Activated naive CD4-positive, alpha-beta T cell (primary cell): Measurements from ENCODE around the gene NHERF2.
A peak's percentile ranks its signal among the peaks of the same experiment; 100 is the strongest.

Experiments
- DNase-seq, 4 experiments: peaks; one replicate each; lab custom pipeline; 2025; lab: John Stamatoyannopoulos, UW

NHERF2 gene

DNA sequence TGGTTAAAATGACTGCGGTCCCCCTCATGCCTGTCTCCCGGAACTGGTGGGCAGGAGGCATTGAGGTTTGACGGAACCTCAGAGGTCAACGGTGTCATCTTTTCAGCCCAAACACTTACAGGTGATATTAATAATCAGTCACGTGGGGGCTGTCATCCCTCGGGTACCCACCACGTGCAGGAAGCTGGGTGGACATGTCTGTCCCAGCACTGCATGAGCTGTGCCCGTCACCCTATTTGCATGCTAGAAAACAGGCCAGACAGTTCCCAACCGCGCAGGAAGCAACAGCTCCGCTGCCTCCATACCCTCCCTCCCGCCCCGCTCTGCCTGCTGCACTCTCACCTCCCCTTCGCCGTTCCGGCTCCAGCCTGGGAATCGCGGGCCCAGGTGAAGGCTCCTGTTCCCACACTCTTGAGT, 35.6 kb upstream of the NHERF2 start:
- peak in 2 of 4 experiments; percentile 20 to 33 for DNase-seq

DNA sequence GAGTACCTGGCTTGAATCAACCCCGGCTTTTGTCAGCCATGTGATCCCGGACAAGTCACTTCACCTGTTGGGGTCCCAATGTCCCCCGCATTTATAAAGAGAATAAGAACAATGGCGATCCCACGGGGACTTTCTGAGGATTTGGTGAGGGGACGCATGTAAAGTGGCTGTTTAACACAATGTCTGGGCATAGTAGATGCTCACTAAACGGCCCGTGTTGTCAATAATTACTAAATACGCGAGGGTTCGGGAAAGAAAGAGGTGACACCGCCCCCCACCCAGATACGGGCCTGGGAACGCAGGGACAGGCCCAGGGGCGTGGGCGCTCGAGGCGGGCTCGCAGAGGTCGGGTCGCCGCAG, 35.1 kb upstream of the NHERF2 start:
- no peak for DNase-seq

DNA sequence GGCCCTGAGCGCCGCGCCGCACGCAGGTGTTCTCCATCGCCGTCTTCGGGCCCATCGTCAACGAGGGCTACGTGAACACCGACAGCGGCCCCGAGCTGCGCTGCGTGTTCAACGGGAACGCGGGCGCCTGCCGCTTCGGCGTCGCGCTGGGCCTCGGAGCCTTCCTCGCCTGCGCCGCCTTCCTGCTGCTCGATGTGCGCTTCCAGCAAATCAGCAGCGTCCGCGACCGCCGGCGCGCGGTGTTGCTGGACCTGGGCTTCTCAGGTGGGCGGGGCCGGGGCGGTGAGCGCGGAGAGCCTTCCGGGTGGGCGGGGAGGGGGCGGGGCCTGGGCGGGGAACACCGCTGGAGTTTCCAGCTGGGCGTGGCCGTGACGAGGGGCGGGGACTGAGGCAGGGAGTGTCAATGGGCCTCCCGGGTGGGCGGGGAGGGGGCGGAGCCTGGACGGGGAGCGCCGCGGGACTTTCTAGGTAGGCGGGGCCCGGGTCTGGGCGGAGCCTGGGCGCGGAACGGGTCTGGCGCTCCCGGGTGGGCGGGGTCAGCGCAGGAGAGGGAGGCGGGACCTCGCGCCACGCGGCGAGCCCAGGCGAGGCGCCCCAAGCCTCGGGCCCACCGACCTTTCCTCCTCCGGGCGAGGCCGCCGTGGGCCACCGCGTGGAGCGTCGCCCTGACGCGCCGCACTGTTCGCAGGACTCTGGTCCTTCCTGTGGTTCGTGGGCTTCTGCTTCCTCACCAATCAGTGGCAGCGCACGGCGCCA, 34.6 kb upstream of the NHERF2 start:
- DNase-seq: peak; percentile 96 to 99 (median 97)

DNA sequence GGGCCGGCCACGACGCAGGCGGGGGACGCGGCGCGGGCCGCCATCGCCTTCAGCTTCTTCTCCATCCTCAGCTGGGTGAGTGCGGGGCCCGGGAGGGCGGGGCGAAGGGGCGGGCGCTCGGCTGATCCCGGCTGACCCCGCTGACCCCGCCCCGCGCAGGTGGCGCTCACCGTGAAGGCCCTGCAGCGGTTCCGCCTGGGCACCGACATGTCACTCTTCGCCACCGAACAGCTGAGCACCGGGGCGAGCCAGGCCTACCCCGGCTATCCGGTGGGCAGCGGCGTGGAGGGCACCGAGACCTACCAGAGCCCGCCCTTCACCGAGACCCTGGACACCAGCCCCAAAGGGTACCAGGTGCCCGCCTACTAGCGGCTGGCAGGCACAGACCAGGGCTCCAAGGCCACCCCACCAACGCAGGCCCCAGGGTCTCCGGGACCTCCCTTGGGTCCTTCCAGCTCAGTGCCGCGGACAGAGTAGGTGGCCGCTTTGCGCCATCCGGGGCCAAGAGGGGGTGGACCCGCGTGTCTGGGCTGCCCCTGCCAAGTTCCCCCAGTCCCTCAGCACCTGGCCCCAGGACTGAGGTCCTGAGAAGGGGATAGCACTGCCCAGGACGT, 33.9 kb upstream of the NHERF2 start:
- DNase-seq: no peak

DNA sequence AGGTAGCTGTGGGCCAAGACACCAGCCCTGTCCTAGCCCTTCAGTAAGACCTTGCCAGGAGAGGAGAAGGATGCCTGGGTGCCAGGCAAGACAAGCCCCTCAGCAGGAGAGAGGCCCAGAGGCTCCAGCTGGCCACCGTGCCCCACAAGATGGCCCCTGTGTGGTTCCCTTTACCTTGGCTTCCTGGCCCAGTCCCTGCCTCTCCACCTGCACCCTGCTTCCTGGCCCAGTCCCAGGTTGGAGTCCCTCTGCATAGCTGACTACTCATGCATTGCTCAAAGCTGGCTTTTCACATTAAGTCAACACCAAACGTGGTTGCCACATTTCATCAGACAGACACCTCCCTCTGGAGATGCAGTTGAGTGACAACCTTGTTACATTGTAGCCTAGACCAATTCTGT, 33.0 kb upstream of the NHERF2 start:
- DNase-seq: no peak

DNA sequence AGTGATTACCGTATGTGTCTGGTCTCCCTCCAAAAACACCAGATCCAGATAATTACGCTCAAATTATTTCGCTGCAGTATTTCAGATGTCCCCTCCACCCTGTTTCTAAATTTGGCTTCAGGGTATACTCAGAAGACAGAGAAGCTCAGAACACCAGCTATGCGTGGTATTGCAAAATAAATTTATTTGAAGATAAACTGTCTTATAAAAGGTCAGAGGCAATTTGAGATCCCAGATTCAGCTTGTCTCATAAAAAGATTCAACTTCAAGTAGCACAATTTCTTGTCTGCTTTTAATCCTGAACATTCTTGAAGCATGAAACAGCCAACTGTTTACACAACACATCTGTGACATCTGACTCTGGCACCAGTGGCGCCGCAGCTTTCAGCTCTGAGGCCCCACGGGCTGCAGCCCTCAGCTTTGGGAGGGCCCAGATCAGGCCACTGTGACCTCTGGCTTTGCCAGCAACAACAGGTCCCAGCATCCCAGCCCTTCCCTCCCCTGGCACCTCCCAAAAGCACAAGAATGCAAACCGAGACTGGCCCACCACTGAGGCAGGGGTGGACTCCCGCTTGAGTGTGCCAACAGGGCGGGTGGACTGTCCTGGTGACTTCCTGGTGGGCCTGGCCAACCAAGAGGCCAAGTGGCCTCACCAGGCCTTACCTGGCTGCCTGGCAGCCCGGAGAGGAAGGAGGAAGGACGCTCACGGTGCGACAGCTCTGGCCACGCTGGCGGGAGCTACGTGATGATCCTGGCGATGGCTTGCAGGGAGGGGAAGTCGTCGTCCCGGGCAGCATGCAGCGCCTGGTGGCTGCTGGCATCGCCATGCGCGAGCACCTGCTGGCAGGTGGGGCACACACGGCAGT, 29.0 kb upstream of the NHERF2 start:
- DNase-seq: no peak

DNA sequence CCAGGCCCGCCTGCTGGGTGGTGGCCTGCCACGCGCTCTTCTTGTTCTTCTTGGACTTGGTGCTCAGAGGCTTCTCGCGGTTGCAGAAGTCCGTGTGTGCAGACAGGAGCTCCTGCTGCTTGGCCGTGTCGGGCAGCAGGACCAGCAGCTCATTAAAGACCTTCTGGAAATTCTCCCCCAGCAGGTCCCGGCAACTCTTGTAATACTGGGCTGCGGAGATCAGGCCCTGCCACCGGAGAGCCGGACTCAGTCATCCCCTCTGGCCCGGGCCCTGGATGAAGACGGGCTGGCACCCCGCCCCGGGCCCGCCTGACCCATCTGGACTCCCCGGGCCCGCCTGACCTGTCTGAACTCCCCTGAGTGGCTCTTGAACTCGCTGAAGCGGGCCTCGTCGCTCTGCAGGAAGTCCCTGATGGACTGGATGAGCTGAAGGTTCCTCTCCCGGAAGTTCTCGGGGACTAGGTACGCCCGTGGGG, 28.3 kb upstream of the NHERF2 start:
- DNase-seq: no peak

DNA sequence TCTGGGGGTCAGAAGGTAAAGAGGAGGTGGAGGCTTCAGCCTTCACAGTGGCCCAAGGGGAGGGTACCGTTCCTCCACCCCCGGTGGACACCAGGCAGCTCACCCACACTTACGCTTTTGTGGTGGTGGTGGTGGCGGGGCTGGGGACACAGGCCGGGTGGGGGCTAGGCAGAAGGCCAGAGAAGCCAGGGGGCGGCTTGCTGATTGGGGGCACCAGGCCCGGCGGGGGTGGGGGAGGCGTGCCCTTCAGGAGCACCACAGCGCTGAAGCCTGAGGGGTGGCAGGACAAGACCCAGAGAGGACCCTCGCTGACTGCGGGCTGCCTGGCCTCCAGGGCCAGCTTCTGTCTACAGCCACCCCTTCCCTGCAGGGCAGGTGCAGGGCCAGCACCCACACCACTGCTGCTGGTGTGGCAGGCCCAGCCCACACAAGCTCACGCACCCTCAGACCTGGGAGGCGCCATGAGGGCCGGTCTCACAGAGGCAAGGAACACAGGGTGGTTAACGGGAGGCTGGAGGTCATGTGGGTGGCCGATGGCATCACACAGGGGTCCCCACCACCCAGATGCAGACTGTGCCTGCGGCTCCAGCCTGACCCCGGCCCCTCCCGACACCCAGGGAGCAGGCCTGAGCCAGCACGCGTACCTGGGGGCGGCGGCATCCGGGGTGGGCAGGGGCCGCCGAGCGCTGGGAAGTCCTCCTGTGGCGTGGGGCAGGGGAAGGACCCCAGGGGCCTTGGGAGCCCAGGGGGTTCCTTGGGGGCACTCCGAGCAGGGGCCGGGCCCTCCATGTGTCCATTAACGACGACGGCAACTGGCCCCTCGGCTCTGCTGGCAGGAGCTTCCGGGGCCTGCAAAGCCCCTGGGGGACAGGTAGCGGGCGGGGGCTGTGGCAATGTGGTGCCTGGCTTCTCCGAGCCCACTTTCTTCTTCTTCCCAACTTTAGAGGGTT, 27.6 kb upstream of the NHERF2 start:
- DNase-seq: no peak

DNA sequence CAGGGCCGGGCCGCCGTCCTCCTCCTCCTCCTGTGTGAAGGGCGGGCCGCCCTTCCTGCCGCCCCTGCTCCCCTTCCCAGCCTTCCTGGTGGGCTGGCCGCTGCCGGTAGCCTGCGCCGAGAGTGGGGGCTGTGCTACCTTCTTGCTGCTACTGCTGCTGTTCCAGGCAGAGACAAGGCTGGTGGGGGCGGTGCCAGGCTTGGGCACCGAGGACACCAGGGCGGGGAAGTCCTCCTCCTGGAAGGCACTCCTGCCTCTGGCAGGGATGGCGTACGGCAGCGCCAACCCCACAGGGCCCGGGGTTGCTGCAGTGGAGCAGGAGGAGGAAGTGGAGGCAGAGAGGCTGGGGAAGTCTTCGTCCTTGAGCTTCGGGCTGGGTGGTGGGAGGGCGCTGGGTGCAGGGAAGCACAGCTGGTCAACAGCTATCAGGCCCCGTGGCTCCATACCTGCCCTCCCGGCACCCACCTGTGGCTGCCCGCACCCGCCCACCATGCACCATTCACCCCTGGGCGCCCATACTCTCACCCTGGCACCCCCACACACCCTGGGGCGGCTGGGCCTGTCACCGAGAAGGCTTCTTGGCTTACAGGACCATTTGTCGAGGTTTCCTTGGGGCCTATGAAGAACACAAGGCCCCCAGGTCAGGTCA, 26.7 kb upstream of the NHERF2 start:
- DNase-seq: no peak

DNA sequence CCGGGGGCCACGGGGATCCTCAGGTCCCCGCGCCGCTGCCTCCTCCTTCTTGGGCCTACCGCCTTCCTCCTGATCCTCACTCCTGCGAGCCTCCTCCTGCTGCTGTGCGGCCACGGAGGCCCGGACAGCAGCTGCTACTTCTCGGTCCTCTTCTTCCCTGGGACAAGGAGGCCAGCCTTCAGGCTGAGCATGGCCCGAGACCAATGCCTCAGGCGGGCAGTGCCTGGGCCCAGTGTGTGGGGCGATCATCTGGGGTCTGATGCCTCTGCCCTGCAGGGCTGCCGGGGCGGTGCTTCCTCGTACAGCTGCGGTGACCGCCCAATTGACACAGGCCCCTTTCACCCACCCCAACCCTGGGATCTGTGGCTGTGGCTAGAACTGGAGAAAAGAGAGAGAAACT, 25.7 kb upstream of the NHERF2 start:
- DNase-seq: no peak

DNA sequence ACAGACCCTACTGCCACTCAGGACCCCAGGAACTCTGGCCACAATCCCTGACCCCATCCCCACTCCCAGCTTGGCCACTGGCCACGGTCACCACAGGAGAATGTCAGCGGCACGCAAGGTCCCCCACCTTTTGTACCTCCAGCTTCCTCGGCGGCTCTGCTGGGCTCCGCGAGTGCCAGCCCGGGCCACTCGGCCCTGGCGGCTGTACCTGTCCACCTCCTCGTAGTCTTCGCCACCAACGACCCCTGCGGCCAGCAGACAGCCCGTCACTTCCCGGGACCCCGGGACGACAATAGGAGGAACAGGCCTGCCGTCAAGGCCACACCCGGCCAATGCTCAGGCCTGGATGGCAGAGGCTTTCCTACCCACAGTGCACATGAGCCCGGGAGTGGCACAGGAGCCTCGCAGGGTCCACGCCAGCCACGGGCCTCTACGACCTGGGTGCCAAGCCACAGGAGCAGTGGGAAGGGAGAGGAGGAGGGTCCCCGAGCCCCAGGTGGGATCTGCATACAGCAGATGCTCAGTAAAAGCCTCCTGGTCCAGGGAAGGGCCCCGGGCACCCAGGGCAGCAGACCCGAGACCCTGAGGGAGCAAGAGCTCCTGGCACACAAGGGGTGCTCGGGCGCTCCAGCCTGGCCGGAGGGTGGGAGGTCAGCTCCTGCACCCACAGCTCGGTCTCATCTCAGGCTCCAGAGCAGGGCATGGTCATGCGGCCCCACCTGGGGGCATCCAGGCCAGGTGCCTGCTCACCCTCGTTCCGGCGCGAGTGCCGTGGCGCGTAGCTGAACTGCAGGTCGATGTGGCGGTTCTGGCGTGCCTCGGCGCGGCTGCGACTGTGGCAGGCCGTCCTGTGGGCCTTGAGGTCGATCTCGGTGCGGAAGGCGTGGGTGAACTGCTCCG, 25.0 kb upstream of the NHERF2 start:
- DNase-seq: no peak

DNA sequence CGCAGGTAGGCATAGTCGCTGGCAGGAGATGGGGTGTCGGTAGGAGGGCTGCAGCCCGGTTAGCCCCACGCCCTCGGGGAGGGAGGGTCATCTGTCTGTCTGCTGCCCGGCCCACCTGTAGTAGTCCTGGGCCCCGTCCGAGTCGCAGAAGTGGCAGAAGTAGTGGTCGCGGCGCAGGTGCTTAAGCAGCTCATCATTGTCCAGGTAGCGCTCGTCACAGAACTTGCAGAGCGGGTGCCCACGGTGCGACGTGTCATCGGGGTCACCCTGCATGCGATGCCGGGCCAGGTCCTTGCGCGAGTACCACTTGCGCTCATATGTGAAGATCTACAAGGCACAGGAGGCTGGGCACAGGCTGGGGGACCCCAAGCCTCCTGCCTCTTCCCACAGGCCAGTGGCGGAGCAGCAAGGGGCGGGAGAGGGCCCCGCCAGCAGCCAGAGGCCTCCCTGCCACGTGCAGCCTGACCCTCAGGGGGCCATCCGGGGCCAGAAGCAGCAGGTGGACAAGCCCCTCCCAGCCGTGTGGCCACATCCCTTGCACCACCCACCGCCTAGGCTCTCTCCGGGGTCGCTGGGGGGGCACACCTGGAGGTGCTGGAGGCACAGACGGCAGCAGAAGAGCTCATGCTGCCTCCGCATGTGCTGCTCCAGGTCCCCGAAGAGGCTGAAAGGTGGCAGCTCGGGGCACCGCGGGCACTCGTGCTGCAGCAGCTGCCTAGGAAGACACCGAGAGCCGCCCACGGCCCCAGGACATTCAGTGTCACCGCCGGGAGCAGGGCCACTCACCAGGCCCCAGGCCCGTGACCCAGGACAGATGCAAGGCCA, 24.1 kb upstream of the NHERF2 start:
- no peak for DNase-seq

DNA sequence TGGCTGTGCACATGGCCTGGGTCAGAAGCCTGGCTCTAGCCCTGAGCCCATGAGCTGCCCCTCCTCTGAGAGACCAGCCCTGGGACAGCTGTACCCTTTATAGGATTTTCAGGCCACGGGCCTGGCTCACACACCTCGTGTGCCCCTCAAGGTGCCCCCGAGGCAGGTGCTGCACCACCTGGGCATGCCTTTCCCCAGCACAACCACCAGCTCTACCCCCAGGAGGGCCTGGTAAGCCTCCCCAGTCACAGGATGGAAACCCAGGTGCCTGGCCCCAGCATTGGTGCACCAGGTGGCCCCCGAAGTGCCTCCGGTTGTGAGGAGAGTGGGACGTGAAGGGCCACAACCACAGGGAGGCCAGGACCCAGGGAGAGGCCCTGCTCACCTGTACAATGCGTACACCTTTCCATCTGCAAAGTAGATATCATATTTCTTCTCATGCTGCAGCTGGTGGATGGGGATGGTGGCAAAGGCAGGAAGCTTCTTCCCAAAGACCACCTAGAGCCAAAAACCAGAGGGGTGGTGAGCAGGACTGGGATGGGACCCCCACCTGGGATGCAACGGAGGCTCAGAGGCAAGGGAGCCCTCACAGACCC, 23.4 kb upstream of the NHERF2 start:
- DNase-seq: no peak

DNA sequence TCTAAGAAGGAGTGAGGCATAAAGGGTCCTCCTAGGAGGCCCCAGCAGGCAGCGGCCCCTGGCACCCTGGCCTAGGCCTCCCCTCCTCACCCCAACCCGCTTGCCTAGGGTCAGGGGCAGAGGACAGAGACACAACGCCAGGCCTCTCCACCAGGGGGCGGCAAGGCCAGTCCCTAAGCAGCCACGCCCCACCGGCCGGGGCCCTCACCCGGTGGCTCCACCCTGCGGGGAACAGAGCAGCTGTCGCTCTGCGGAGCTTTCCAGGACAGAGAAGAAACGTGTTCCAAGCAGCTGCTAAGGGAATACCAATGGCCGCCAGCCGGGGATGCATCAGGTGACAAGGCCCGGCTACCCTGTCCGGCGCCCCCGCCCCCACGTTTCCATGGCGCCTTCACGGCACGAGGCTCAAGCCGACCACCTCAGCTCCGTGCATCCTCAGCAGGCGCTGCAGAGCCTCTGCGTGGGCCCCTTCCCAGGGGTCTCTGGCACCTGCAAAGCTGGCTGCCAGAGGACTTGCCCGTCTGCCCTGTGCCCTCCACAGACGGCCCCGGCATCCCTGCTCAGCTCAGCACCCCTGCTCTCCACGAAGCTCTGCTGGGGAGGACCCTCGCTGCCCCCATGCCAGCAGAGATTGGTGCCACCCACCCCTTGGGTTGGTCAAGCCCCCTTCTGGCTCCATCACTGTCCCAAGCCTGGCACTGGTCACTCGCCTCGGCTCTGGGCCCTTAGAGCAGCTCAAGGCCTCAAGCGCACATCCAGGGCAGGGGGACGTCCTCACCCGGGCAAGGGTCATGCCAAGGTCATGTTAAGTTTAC, 22.7 kb upstream of the NHERF2 start:
- peak; percentile 59 to 87 (median 74) for DNase-seq

DNA sequence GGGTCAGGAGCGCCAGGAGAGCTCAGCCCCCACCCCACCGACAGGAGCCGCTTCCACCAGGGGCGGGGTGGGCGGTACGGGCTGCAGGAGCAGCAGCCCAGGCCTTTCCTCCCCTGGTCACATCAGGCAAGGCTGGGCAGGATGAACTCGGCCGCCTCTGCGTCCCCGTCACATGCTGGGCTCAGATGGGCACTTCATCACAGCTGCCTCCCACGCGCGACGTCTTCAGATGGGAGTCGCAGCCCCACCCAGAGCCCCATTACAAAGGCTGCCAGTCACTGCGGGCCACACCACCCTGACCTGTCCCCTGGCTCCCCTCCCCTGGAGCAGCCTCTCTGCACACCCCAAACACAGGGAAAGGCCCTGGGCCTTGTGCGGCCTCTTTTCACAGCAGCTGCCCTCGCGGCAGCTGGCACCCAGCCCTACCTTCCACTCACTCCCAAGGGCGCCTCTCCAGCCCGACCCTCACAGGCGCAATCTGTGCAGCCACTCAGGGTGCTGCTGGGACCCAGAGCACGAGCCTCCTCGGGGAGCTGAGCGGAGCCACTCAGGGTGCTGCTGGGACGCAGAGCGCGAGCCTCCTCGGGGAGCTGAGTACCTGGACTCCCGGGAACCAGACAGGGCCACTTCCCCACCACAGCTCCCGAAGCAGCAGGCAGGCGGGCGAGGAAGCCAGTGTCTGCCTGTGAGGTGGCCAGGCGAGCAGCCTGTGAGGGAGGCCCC, 21.7 kb upstream of the NHERF2 start:
- no peak for DNase-seq

DNA sequence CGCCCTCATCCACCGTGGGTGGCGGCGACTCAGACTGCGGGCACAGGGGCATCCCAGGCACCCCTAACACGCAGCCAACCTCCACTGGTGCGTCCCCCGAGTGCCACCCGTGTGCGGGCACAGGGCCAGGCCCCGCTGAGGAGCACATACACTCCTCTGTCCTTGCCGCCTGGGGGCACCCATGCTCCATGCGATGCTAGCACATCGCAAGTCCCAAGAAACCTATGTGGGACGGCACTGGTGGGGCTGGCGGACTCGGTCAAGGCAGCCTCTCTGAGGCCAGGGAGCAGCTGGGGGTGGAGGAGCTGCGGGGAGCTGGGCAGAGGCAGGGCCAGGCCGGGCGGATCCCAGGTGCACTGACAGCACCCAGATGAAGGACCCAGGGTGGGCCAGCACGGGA, 21.1 kb upstream of the NHERF2 start:
- DNase-seq: no peak

DNA sequence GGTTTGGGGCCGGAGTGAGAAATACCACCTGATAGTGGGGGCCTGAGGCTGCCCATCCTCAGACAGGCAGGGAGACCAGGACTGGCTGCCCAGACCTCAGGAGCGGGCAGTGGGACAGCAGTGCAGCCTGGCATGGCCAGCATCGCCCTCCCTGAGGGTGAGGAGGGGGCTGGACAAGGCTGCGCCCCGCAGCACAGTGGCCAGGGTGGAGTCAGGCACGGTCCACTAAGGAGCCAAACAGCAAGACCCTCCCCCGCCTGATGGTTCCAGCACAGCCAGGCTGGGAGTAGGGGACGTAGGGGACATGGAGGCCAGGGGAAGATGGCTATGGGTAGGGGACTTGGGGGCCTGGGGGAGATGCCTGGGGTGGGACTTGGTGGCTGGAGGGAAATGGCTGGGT, 20.4 kb upstream of the NHERF2 start:
- no peak for DNase-seq
